ENCODE measurements around the gene RICTOR. TPM values are rescaled to one million over a fixed set of nuclear protein-coding genes. Genes with fewer than 3 reads are reported as not detected.

Gene RICTOR
- polyA plus RNA-seq, 2 of the 4 experiments (the other 2 are of a cell fraction): 6.5 to 28.5 TPM

- no peaks in the 10 kb centered on the region for H3K4me1 ChIP-seq
- no peak overlapping the region for H3K4me2 ChIP-seq
- H3K9me3 ChIP-seq: no peaks in the 10 kb centered on the region
- peak; percentile 68 for FAIRE-seq
- H3K4me3 ChIP-seq: no peak overlapping the region
- TF ChIP-seq NPAS2 (CRISPR knock-in tag; IDR thresholded peaks at IDR 0.05; ENCODE audit: borderline replicate concordance): no peak
- TF ChIP-seq EHMT2 (IDR thresholded peaks at IDR 0.05; ENCODE audit: low read depth): no peak
- TF ChIP-seq CBX8 (IDR thresholded peaks at IDR 0.05): no peak
- TF ChIP-seq FOSB (CRISPR knock-in tag; IDR thresholded peaks at IDR 0.05): no peak
- TF ChIP-seq MYC (IDR thresholded peaks at IDR 0.05; ENCODE audit: borderline replicate concordance, low read length): no peak
- no peak for TF ChIP-seq SREBF2 (IDR thresholded peaks at IDR 0.05)
- TF ChIP-seq MAFK (IDR thresholded peaks at IDR 0.05; ENCODE audit: partially characterized antibody): no peak
- TF ChIP-seq SMC3 (IDR thresholded peaks at IDR 0.05): no peak
- TF ChIP-seq RAD21 (conservative IDR thresholded peaks at IDR 0.05 in 1 of 2, IDR thresholded peaks at IDR 0.05 in 1 of 2): no peak
- TF ChIP-seq HMGXB4 (CRISPR knock-in tag; IDR thresholded peaks at IDR 0.05; ENCODE audit: borderline replicate concordance): no peak
- no peak for TF ChIP-seq FOSL2 (IDR thresholded peaks at IDR 0.05)
- no peak for TF ChIP-seq FOSL2 (CRISPR knock-in tag; IDR thresholded peaks at IDR 0.05)
- no peak for TF ChIP-seq RFX5 (IDR thresholded peaks at IDR 0.05)
- TF ChIP-seq PHF8 (IDR thresholded peaks at IDR 0.05; ENCODE audit: borderline replicate concordance, low read depth): no peak
- no peak for TF ChIP-seq ZSCAN20 (CRISPR knock-in tag; IDR thresholded peaks at IDR 0.05)
- TF ChIP-seq KDM1A (IDR thresholded peaks at IDR 0.05; ENCODE audit: low read depth): no peak
- no peak for ATAC-seq
- ChIA-PET POLR2A (no interaction called here), CTCF (interaction anchor here (0.7 kb wide), 1 partner anchor 244 kb away, joined by 3 read pairs; no protein-coding TSS in a partner anchor)
- WGBS (ENCODE audit: missing lambda C conversion rate): 68% methylated on average over 4 of the region's 4 CpGs
- H3K27ac ChIP-seq: no peak overlapping the region
- no peak for DNase-seq (ENCODE audit: low read depth in 1 of 2, low spot score in 1 of 2)
Observed at GRCh38 chr5:38944282-38944681, 129.9 kb downstream of the RICTOR start.

GRCh38 chr5:38941912-38942311, 132.3 kb downstream of the RICTOR start:
- no peak for ATAC-seq
- WGBS (ENCODE audit: missing lambda C conversion rate): 91% methylated on average over 2 of the region's 2 CpGs
- CTCF ChIA-PET: no interaction called here
- TF ChIP-seq ELK1 (IDR thresholded peaks at IDR 0.05; ENCODE audit: low read depth, low read length): no peak
- no peak for TF ChIP-seq MAFK (IDR thresholded peaks at IDR 0.05; ENCODE audit: partially characterized antibody)
- no peak for TF ChIP-seq ATOH8 (CRISPR knock-in tag; IDR thresholded peaks at IDR 0.05; ENCODE audit: low read depth)
- TF ChIP-seq JUN (IDR thresholded peaks at IDR 0.05): no peak
- no peak for TF ChIP-seq MAX (IDR thresholded peaks at IDR 0.05)
- no peak for TF ChIP-seq CEBPB (IDR thresholded peaks at IDR 0.05)
- no peak for TF ChIP-seq HMGXB4 (CRISPR knock-in tag; IDR thresholded peaks at IDR 0.05; ENCODE audit: borderline replicate concordance)
- no peak for TF ChIP-seq RAD21 (conservative IDR thresholded peaks at IDR 0.05 in 1 of 2, IDR thresholded peaks at IDR 0.05 in 1 of 2)
- TF ChIP-seq REST (IDR thresholded peaks at IDR 0.05): no peak
- no peak for TF ChIP-seq HOXB13 (CRISPR knock-in tag; IDR thresholded peaks at IDR 0.05; ENCODE audit: low read depth)
- no peak for TF ChIP-seq CBX8 (IDR thresholded peaks at IDR 0.05)
- TF ChIP-seq RNF2 (IDR thresholded peaks at IDR 0.05; ENCODE audit: borderline replicate concordance, low read depth): no peak
- TF ChIP-seq BCL3 (IDR thresholded peaks at IDR 0.05): no peak
- TF ChIP-seq FOSB (CRISPR knock-in tag; IDR thresholded peaks at IDR 0.05): no peak
- no peak for TF ChIP-seq TFCP2L1 (CRISPR knock-in tag; IDR thresholded peaks at IDR 0.05)
- no peak for TF ChIP-seq CBX2 (IDR thresholded peaks at IDR 0.05; ENCODE audit: borderline replicate concordance, low read depth)

More at GRCh38 chr5:38941912-38942311, 132.3 kb downstream of the RICTOR start:
- DNase-seq (ENCODE audit: low read depth in 1 of 2, low spot score in 1 of 2) (no peak), FAIRE-seq (no peak)
- Histone ChIP-seq H3K27ac (no peak overlapping the region), H3K4me1 (no peaks in the 10 kb centered on the region), H3K9me3 (no peaks in the 10 kb centered on the region), H3K4me2 (no peak overlapping the region), H3K4me3 (no peak overlapping the region)
- POLR2A ChIA-PET: no interaction called here
